ENCODE data around the gene ANO2. TPM values are rescaled to one million over a fixed set of nuclear protein-coding genes. Genes with fewer than 3 reads are reported as not detected.

ANO2 gene
- polyA plus RNA-seq, 1 experiment, result 0.09 TPM

- DNase-seq (ENCODE audit: low read depth, low spot score), result peak; percentile 10
- no peak overlapping the region for H3K27ac ChIP-seq (ENCODE audit: low read depth, low read length)
- H3K4me3 ChIP-seq (ENCODE audit: low read depth, low read length), result no peak overlapping the region
- no peaks in the 10 kb centered on the region for H3K9me3 ChIP-seq (ENCODE audit: control insufficient read depth, insufficient read depth, low read length)
- H3K27me3 ChIP-seq (ENCODE audit: control insufficient read depth, insufficient read depth, low read length), result peaks cover 14% of the 10 kb centered on the region
- ChIA-PET CTCF (interaction anchor here (0.8 to 1.8 kb wide), 6 partner anchors 21 to 537 kb away, joined by 3 to 16 read pairs (median 4); partner anchors contain the start of gene ANO2), POLR2A (no interaction called here)
- TF ChIP-seq, protein P1, sequence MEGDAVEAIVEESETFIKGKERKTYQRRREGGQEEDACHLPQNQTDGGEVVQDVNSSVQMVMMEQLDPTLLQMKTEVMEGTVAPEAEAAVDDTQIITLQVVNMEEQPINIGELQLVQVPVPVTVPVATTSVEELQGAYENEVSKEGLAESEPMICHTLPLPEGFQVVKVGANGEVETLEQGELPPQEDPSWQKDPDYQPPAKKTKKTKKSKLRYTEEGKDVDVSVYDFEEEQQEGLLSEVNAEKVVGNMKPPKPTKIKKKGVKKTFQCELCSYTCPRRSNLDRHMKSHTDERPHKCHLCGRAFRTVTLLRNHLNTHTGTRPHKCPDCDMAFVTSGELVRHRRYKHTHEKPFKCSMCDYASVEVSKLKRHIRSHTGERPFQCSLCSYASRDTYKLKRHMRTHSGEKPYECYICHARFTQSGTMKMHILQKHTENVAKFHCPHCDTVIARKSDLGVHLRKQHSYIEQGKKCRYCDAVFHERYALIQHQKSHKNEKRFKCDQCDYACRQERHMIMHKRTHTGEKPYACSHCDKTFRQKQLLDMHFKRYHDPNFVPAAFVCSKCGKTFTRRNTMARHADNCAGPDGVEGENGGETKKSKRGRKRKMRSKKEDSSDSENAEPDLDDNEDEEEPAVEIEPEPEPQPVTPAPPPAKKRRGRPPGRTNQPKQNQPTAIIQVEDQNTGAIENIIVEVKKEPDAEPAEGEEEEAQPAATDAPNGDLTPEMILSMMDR (IDR thresholded peaks at IDR 0.05; ENCODE audit: low read depth, low read length), result peak; percentile 88
These were observed 20.9 kb upstream of the ANO2 start for GRCh38 chr12:5965950-5966383.

DNA sequence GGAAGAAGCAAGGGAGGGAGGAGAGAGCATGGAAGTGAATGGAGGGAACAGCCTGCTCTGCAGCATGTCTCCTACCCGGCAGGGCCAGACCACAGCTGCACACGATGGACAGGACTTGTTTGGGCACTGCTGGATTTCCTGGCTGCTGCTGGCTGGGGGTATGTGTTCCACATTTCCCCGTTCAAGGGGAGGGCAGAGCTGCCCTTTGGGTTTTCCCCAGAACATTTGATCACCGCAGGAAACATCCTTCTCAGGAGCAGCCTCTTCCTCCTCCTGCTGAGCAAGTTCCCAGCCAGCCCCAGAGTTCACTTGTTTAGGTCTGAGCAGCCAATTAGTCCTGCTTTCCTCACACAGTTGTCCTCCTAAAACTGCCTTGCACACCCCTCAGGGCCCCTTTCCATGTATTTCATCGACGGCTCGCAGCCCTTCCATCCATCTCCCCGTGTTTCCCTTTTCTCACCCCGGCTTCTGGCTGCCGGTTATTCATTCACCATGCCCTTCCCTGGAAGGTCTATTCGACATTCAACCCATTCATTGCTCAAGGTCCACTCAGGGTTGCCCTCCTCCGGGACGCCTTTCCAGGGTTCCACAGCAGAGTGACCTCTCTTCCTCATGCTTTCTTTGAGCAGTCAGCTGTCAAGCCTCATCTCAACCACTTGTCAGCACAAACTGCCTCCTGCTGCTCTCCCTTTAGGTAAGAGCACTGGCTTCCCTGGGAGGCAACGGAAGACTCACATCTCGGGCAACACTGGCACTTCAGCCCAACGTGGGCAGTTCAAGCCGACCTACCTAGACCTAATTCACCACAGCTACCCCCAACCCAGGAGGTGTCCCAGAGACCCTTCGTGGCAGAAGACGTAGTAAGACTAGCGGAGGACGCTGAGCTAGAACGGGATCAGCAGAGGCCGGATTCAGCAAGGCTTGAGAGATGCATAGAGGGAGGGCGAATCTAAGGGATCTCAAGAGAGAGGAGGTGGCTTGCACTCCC is 20.1 kb upstream of the ANO2 start:
- Histone ChIP-seq H3K4me3 (ENCODE audit: low read depth, low read length) (no peak overlapping the region), H3K27ac (ENCODE audit: low read depth, low read length) (no peak overlapping the region), H3K9me3 (ENCODE audit: control insufficient read depth, insufficient read depth, low read length) (no peaks in the 10 kb centered on the region), H3K27me3 (ENCODE audit: control insufficient read depth, insufficient read depth, low read length) (peaks cover 18% of the 10 kb centered on the region)
- CTCF ChIA-PET, result interaction anchor here (0.6 to 1.8 kb wide), 8 partner anchors 23 to 1619 kb away, joined by 3 to 16 read pairs (median 3); no protein-coding TSS in a partner anchor
- TF ChIP-seq, protein P1 (IDR thresholded peaks at IDR 0.05; ENCODE audit: low read depth, low read length), result no peak
- POLR2A ChIA-PET, result no interaction called here
- DNase-seq (ENCODE audit: low read depth, low spot score), result no peak

- Histone ChIP-seq H3K27ac (ENCODE audit: low read depth, low read length) (no peak overlapping the region), H3K4me3 (ENCODE audit: low read depth, low read length) (no peak overlapping the region), H3K9me3 (ENCODE audit: control insufficient read depth, insufficient read depth, low read length) (no peaks in the 10 kb centered on the region), H3K27me3 (ENCODE audit: control insufficient read depth, insufficient read depth, low read length) (peaks cover 18% of the 10 kb centered on the region)
- TF ChIP-seq, protein P1 (IDR thresholded peaks at IDR 0.05; ENCODE audit: low read depth, low read length), result no peak
- POLR2A ChIA-PET, result no interaction called here
- CTCF ChIA-PET, result interaction anchor here (0.7 to 1.8 kb wide), 4 partner anchors 26 to 445 kb away, joined by 3 to 6 read pairs (median 3); no protein-coding TSS in a partner anchor
- no peak for DNase-seq (ENCODE audit: low read depth, low spot score)
These were observed 18.5 kb upstream of the ANO2 start for GRCh38 chr12:5963515-5963914.

DNA sequence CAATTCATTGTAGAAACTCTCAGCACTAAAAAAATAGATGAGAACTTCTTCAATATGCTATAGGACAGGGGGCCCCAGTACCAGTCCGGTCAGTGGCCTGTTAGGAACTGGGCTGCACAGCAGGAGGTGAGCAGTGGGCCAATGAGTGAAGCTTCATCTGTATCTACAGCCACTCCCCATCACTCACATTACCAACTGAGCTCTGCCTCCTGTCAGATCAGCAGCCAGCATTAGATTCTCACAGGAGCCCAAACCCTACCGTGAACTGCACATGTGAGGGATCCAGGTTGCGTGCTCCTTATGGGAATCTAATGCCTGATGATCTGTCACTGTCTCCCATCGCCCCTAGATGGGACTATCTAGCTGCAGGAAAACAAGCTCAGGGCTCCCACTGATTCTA is 15.7 kb upstream of the ANO2 start:
- Histone ChIP-seq H3K27me3 (ENCODE audit: control insufficient read depth, insufficient read depth, low read length) (peaks cover 20% of the 10 kb centered on the region), H3K27ac (ENCODE audit: low read depth, low read length) (no peak overlapping the region), H3K4me3 (ENCODE audit: low read depth, low read length) (no peak overlapping the region), H3K9me3 (ENCODE audit: control insufficient read depth, insufficient read depth, low read length) (no peaks in the 10 kb centered on the region)
- DNase-seq (ENCODE audit: low read depth, low spot score), result no peak
- POLR2A ChIA-PET, result no interaction called here
- TF ChIP-seq, protein P1 (IDR thresholded peaks at IDR 0.05; ENCODE audit: low read depth, low read length), result no peak
- CTCF ChIA-PET, result interaction anchor here (1.3 to 1.7 kb wide), 2 partner anchors 78 to 324 kb away, joined by 3 to 13 read pairs; no protein-coding TSS in a partner anchor

- CTCF ChIA-PET, result interaction anchor here (0.8 kb wide), 1 partner anchor 31 kb away, joined by 4 read pairs; no protein-coding TSS in a partner anchor
- Histone ChIP-seq H3K27ac (ENCODE audit: low read depth, low read length) (no peak overlapping the region), H3K27me3 (ENCODE audit: control insufficient read depth, insufficient read depth, low read length) (peaks cover 14% of the 10 kb centered on the region), H3K4me3 (ENCODE audit: low read depth, low read length) (no peak overlapping the region), H3K9me3 (ENCODE audit: control insufficient read depth, insufficient read depth, low read length) (no peaks in the 10 kb centered on the region)
- DNase-seq (ENCODE audit: low read depth, low spot score), result no peak
- TF ChIP-seq, protein P1 (IDR thresholded peaks at IDR 0.05; ENCODE audit: low read depth, low read length), result no peak
- POLR2A ChIA-PET, result no interaction called here
These were observed 11.9 kb upstream of the ANO2 start for GRCh38 chr12:5956987-5957386.
